NCI-H1694 (cell line): ENCODE results near the gene LETMD1.
"Not testable (repeated sequence)": the region's sequence is repeated elsewhere in the genome, so short reads cannot be mapped to it uniquely, and the experiment has no call there.

ENCODE experiments used
- DNase-seq: peaks from one replicate; lab custom pipeline; 2025; lab: John Stamatoyannopoulos, UW

The LETMD1 gene, protein sequence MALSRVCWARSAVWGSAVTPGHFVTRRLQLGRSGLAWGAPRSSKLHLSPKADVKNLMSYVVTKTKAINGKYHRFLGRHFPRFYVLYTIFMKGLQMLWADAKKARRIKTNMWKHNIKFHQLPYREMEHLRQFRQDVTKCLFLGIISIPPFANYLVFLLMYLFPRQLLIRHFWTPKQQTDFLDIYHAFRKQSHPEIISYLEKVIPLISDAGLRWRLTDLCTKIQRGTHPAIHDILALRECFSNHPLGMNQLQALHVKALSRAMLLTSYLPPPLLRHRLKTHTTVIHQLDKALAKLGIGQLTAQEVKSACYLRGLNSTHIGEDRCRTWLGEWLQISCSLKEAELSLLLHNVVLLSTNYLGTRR

DNA sequence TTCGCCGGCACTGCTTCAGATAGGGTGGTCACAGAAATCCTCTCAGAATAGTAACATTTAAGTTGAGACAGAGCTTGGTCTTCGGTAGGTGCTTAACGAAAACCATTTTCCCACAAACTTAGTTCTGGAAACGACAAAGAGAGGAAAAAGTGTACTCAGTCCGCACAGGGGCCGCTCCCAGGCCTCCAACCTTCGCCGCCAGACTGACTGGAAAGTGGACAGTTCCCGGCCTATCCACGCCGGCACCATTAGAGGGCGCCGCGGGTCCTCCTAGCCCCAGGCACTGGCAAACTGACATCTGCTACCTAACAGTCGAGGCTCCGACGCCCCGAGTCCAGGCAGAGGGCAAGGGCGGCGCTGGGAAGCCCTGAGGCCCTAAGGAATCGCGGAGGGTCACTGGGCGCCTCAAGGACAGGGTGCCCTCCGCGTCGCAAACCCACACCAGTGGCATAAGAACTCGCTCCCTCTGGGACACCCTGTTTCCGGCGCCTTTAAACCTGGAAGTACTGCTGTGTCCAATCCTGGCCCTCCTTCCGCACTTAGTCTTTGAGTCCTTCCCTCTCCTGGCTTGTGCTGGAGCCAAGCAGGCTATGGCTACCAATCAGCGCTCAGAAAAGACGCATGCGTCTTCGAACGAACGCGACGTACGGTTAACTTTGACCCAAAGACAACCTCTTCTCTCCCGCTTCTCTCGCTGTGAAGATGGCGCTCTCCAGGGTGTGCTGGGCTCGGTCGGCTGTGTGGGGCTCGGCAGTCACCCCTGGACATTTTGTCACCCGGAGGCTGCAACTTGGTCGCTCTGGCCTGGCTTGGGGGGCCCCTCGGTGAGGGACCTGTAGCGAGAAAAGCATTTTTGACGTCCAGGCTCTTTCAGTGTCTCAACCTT, at the start of gene LETMD1:
TSS of gene LETMD1 (plus strand) at position 673 of the 886 bp plus-strand sequence. CDS start at position 703, 30 bp downstream.
- DNase-seq: peak; percentile 95

- DNase-seq: no peak
Measured at GRCh38 chr12:50999093-50999492, 49.0 kb upstream of the LETMD1 start.

DNA sequence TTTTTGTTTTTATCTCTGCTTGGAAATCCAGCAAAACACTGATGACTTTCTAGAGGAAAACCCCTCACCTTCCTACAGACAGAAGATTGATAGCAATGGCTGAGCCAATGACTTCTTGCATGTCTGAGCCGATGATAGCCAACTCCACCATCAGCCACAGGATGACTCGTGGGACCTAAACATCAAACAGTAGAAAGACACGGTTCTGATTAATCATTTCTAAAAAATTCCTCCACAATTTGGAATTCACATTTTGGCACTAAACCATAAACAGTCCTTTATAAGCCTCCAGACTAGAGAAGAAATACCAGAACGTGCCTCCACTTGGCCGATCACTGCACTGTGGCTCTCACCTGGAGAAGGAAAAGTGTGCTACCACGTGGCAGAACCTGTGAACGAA, 47.9 kb upstream of the LETMD1 start:
- DNase-seq: no peak

- DNase-seq: no peak
Measured at GRCh38 chr12:51001799-51002198, 46.3 kb upstream of the LETMD1 start.

GRCh38 chr12:51004504-51004903, 43.6 kb upstream of the LETMD1 start:
- no peak for DNase-seq

GRCh38 chr12:51005030-51005429, 43.1 kb upstream of the LETMD1 start:
- no peak for DNase-seq

DNA sequence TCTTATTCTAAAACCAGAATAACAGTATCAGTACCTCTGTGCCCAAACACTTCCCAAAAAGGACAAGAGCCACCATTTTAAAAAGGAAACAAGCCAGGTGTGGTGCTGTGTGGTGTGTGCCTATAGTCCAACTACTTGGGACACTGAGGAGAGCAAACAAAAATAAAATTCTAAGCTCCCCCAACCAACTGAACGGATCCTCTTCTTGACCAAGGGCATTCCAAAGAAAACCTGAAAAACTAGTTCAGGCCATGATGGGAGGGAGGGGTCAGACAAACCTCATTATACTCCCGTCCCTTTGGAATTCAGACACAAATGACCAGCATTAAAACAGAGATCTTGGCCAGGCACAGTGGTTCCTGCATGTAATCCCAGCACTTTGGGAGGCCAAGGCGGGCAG, 42.5 kb upstream of the LETMD1 start:
- no peak for DNase-seq

GRCh38 chr12:51008329-51009055, 39.6 kb upstream of the LETMD1 start:
- no peak for DNase-seq

- no peak for DNase-seq
Measured at GRCh38 chr12:51009056-51009440, 39.1 kb upstream of the LETMD1 start.

DNA sequence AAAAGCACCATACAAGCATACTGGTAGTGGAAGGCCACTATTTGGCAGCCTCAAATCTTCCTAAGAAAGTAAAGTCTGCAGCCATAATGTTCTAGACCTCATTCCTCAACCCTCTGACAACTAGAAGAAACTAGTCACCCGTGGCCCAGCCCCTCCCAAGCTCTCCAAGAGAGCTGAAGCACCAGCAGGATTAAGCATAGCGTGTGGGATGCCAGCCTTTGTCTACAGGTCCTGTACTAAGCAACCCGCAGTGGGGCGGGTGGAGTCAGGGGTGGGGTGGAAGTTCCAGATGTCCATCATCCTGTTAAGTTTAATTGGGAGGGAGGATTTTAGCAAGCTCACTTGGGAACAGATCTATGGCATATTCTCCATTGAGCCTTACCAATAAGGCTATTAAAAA, 36.2 kb upstream of the LETMD1 start:
- DNase-seq: no peak

- no peak for DNase-seq
Measured at GRCh38 chr12:51012570-51013236, 35.4 kb upstream of the LETMD1 start.

DNA sequence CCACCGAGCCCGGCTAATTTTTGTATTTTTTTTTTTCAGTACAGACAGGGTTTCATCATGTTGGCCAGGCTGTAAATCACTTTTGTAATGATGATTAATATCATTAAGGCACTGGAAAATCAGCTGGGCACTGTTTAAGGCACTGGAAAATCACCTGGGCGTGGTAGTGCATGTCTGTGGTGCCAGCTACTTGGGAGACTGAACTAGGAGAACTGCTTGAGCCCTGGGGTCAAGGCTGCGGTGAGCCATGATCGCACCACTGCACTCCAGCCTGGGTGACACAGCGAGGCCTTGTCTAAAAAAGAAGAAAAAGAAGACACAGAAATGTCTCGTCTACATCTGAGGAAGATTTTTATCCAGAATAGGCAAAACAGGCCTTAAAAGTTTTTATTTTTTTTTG, 34.7 kb upstream of the LETMD1 start:
- DNase-seq: no peak

- DNase-seq: not testable (repeated sequence)
Measured at GRCh38 chr12:51014467-51014866, 33.7 kb upstream of the LETMD1 start.

DNA sequence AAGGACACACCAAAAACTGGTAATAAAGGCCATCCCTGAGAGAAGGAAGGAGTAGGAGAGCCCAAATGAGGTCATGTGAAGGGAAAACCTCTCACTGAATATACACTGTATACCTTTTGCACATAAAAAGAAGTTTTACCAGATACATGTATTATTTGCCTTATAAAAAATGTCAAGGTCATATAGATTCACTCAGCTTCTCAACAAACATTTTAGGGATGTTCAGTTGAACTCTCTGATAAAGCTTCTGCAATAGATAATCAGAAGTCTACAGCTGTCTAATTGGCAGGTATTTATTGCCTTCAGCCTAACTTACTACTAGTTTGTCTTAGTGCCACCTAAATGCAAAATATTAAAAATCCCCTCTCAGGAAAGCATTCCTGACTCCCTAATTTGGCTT, 30.7 kb upstream of the LETMD1 start:
- DNase-seq: no peak

DNA sequence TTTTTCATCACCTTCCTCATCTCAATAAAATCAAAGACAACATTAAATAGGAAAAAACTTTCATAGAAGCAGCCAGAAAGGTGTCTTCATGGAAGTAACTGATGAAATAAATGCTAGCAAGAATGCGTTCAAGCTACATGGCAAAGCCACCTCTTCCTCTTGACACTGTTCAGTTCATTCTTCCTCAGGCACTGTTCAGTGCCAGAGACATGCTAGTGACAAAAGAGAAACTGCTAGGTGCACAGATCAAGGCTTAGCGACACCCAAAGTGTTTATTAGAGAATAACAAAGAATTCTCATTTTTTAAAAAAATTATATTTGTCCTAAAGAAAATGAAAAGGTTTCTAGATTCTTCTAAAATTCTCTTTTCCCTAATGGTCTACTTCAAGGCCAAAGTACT, 29.2 kb upstream of the LETMD1 start:
- DNase-seq: no peak

GRCh38 chr12:51019927-51020326, 28.2 kb upstream of the LETMD1 start:
- DNase-seq: no peak

DNA sequence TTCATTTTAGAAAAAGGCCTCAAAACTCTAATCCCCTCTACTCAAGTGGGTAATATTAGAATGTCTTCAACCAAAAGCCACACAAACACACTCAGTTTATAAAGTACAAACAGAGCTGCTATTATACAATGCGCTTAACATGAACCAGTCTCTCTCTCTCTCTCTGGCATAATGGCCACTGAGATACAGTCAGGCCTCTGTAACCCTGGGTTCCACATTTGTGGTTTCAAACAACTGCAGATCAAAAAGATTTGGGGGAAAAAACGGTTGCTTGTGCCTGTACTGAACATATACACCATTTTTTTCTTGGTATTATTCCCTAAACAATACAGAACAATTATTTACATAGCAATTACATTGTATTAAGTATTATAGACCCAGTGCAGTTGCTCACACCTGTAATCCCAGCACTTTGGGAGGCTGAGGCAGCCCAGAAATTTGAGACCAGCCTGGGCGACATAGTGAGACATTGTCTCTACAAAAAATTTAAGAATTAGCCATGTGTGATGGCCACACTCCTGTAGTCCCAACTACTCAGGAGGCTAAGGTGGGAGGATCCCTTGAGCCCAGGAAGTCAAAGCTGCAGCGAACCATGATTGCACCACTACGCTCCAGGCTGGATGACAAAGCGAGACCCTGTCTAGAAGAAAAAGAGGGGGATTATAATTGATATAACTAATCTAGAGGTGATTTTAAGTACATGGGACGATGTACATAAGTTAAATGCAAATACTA, 27.5 kb upstream of the LETMD1 start:
- DNase-seq: no peak

DNA sequence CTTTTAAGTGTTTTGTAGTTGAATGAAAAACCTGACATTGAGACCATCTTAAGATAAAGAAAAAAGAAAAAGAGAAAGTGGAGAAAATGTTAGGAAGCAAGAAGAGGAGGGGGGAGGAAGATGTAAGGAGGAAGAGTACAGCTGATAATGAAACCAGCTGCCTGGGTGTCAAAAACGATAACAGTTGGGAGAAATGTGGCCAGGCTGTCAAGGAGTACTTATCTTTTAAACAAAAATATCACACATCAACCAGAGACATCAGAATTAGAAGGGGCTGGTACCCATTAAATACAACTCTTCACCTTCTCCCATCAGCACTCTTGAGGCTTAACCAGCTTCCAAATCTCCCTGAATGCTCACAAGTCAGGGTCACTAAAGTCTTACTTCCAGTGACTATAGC, 26.4 kb upstream of the LETMD1 start:
- no peak for DNase-seq

DNA sequence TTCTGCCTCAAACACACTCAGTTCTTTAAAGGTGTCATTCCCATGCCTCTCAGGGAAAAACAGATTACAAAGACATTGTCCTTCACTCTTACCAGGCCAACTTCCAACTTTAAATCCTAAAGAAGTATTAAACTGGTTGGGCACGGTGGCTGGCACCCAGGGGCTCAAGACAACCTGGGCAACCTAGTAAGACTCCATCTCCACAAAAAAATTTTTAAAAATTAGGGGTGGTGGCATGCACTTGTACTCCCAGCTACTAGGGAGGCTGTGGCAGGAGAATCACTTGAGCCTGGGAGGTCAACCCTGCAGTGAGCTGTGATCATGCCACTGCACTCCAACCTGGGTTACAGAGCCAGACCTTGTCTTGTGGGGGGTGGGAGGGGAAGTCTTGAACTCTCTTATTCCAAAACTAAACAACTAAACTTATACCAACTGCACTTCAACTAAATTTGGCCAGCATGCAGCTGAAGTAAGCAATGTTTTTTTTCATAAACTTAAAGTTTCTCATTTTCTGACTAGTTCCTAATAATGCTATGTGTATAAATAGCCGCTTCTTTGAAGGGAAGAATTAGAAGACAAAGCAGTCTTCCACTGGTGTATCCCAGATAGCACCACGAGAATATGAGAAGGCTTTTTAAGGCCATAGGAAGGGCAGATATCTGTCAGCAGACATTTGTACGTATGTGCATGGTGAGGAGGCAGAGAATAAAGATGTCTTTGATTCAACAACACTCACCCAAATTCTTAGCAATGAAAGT, 24.3 kb upstream of the LETMD1 start:
- DNase-seq: no peak

GRCh38 chr12:51025338-51025835, 22.7 kb upstream of the LETMD1 start:
- no peak for DNase-seq
